ENCODE results near the gene WASL.
"Not testable (repeated sequence)": the region's sequence is repeated elsewhere in the genome, so short reads cannot be mapped to it uniquely, and the experiment has no call there.

The WASL gene

DNA sequence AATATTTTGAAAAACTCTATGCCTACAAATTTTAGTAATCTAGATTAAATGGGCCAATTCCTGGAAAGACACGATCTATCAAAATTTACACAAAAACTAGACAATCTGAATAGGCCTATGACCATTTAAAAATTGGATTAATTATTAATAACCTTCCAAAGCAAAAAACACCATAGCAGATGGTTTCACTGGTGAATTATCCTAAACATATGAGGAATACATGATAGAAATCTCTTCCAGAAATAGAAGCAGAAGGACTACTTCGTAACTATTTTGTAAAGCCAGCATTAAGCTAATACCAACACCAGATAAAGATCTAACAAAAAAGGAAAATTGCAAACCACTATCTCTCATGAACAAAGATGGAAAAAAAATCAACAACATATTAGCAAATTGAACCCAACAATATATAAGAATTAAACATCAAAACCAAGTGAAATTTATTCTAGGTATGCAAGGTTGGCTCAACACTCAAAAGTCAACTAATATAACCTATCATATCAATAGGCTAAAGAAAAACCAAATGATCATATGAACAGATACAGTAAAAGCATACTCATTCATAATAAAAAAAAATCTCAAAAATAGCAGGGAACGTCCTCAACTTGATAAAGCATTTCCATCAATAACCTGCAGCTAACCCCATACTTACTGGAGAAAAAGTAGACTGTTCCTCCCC is 16.3 kb downstream of the WASL start:
- DNase-seq (ENCODE audit: low spot score) = no peak

DNA sequence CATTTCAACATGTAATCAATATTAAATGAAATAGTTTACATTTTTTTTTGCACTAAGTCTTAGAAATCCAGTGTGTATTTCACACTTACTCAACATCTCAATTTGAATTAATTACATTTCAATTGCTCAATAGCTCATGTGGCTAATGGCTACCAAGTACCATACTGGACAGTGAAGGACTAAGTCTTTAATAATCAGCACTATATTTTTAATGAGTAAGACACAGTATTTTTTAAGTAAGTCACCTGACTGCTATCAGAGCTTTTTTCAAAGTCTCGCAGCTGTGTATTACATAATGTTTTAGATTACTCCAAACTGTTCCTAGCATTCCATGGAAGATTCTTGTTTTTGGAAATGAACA is 19.6 kb downstream of the WASL start:
- DNase-seq (ENCODE audit: low spot score) = no peak

DNA sequence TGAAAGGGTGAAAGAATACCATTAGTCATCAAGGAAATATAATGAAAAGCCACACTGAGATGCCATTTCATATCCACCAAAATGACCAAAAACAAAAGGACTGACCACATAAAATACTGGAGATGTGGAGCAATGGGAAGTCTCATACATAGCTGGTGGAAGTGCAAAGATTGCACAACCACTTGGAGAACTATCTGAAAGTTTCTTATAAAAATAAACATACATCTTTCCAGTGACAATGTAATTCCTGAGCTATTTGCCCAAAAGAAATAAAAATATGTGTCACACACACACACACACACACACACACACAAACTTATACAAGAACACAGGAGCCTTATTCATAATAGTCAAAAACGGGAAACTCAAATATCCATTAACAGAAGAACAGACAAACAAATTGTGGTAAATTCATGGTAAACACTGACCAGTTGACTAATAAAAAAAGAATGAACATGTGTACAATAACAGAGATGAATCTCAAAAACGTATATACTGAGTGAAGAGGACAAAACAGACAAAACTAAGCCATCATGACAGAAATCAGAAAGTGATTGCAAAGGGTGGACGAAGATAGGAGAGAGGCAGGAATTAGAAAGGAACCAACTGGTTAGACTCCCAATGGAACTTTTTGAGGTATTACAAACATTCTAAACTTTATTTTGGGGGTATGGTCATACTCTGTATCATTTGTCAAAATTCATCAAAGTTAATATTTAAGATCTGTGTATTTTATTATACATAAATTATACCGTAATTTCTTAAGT is 21.5 kb downstream of the WASL start:
- no peak for DNase-seq (ENCODE audit: low spot score)

DNA sequence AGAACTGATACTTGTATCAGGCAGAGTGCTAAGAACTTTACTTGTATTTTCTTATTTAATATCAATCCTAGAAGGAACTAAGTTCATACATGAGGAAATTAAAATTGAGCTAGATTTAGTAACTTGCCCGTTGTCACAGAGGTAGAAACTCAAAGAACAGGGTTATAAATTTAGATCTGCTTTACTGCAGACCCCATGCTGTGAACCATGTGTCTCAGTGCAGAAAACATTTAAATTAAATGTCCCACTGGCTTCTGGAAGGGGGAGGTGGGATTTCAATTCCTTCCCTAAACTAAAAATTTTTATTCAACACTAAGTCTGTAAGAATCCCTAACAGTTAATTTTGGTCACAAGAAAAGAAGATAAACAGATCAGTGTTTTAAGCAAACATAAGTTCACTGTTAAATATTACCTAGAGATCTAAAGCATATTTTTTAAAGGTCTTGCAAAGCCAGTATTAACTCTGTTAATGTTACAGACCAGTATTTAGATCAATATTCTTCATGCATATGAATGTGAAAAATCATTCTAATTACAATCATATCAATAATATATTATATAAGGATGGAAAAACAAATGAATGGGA is 23.1 kb downstream of the WASL start:
- DNase-seq (ENCODE audit: low spot score) = no peak

DNA sequence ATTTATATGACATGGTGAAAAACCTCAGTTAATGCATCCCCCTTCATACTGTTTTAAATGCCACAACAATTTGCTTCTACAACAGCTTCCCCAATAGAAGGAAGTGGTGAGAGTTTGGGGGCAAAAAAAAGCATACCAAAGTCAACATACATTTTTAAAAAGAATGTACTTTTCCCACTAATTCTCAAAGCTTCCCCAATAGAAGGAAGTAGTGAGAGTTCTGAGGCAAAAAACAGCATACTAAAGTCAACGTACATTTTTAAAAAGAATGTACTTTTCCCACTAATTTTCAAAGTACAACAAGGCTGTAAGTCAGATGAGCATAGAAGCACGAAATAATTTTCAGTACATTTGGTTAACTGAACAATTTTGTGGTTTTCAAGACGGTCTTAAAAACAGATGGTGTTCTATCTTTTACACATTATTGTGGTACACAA is 24.0 kb downstream of the WASL start:
- DNase-seq (ENCODE audit: low spot score) = no peak

DNA sequence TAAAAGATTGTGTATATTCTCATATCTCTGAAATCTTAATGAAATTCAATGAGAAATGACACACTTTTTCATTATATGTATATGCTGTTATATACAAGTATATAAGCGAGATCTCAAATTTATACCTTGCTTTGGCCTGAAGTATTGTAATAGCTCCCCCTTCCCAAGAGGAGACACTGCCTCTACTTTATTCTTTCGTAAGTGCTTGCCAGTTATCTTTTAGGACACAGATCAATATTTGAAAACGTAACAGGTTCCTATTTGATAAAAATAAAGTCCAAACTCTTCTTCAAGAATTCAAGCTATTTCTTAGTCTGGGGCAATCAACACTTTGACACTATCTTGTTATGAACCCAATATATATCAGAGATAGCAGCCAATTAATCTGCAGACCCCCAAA is 24.9 kb downstream of the WASL start:
- no peak for DNase-seq (ENCODE audit: low spot score)

DNA sequence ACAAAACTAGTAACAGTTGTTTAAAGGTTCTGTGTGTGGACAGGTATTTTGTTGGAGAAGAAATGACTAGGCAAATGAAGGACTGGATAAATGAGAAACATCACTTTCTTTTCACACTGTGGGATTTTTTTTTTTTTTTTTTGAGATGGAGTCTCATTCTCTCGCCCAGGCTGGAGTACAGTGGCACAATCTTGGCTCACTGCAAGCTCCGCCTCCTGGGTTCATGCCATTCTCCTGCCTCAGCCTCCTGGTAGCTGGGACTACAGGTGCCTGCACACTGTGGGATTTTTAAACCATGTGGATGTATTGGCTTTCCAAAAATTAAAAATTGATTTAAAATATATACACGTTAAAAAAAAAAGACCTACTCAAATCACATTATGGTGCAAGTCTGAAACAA is 28.3 kb downstream of the WASL start:
- DNase-seq (ENCODE audit: low spot score) = not testable (repeated sequence)

DNA sequence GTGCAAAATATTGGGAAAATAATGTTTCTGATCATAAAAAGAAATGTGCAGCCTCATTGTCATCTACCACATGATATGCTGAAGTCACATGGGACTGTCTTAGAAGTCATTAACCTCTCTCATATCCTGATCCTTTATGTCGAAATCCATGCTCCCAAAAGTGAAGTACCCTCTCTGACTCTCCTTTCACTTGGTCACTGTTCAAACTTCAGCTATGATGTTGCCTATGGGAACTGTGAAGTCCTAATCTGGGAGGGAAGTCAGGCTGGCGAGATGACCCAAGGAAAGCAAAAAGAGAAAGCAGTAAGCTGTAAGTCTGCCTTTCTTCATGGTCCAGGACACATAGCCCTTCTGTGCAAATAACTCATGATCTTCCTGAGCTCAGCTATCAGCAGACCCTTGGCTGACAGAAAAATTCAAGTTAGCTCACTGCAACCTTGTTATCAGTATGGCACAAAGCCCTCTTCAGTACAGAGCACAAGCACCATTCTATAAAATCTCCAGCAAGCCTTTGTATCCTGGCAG is 29.5 kb downstream of the WASL start:
- DNase-seq (ENCODE audit: low spot score) = no peak

DNA sequence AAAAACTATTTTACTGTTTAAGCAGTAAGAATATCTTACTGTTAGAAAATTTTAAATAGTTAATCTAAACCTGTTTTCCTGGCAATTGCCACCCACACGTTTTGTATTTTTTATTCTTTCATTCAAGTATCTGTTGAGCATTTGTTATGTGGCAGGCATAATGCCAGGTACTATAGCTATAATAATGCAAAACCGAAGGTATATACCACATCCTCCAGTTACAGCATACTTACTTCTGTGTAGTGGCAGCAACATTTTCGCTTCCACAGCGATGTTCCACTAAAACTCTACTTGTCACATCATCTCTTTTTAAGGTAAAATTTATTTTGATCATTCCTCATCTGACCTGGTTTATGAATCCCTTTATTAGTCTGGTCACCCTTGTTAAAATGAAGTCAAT is 30.0 kb downstream of the WASL start:
- DNase-seq (ENCODE audit: low spot score) = no peak

DNA sequence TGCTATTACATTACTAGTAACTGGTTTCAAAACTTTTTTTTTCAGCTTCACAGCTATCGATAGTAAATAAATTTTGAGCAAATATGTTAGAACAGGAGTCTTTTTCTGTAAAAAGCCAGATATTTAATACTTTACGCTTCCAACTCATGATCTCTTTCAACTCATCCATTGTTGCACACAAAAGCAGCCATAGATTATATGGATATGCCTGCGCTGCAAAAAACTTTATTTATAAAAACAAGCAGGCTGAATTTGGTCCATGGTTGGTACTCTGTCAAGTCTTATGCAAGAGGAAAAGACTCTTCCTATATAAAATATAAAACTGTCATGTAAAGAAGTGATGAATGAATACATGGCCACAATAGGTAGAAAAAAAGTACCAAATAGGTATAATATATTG is 31.1 kb downstream of the WASL start:
- no peak for DNase-seq (ENCODE audit: low spot score)

DNA sequence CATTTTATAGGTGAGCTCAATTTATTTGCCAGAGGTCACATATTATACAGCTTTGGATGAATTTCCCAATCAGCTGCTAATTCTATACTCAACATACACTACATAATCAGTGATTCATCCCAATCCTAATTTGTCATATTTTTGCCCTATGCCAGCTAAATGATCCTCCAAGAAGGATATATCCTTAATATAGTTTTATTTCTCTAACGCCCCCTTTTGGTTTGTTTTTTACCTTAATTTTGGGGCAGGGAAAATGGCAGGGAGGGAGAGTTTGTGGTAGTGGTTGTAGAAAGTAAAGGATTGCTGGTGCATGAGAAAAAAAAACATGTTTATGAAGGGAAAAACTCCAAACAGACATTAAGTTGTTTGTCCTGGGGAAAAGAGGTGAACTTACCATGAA is 31.9 kb downstream of the WASL start:
- no peak for DNase-seq (ENCODE audit: low spot score)

DNA sequence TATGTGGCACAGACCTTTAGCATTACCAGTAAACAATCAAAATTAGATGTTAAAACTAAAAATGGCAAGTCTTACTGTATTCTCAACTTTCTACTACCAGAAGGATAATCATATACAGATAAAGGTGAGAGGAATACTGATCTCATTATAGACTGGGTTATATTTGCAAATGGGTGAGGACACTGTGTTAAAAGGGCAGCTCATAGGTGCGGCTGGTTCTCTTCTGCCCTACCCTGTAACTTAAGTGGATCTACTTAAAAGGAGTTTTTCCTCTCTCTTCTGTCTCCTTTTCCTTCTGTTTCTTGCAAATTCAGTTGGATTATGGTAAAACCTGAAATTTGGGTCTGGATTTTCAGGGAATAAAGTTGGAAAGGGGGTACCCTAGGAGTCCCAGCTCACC is 33.0 kb downstream of the WASL start:
- no peak for DNase-seq (ENCODE audit: low spot score)

DNA sequence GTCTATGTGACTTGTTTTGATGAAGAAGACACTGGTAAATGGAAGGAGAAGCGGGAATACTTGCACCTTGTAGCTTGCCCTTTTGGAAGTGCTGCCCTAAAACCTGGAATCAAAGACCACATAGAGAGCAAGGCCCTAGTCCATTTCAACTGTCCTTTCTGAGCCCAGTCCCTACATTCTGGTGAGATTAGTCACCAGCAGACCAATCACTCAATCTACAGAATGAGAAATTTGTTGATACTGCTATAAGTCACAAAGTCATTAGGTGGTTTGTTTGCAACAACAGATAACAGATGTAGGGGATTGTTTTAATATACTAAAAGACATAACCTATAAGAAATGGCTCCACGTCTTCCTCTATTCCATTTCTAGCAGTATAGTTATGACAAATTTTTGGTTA is 33.6 kb downstream of the WASL start:
- DNase-seq (ENCODE audit: low spot score) = no peak

DNA sequence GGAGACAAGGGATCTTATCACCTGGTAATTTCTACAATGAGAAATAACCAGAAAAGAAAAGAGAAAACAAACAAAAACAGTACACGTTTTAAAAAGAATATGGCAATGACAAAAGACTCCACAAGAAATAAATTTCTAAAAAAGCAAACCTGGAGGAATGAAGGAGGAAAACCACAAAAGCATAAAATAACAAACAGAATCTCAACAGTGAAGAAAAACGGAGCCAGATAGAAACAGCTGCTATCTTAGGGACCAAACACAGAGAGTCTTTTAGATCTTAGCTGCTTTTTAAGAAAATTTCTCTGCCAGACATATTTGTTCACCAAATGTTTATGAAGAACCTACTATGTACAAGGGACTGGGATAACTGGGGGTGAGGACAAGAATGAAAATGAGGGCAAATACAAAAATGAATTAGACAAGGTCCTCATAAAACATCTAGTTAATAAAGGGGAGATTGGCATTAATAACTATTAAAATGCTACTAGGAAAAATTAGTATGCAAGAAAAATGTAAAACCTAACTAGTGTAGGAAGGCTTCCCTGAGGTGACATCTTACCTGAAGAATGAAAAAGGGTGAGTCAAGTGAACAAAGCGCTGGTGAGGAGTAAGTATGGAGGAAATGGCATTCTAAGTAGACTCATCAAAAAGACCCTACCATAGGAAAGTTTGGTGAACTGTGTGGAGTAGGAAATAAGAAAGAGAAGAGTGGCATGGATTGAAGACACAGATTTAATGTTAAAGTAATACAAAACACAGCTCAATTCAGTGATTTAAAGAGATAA is 34.3 kb downstream of the WASL start:
- DNase-seq (ENCODE audit: low spot score) = no peak

DNA sequence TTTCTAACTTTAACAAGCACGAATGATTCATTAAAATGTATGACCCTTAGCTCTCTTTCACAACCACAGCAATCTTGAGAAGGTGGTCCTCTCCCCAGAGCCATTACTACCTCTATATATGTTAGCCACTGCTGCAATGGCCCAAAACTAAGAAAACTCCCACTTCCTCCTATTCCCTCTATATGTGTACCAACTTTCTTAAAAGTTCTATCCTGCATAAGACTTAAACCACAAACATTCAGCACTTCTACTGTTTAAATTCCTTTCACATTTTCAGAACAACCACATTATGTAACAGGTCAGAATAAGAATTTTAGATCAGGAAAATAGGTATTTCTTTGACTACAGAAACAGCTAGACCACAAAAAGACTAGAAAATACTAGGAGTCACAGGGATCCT is 36.2 kb downstream of the WASL start:
- no peak for DNase-seq (ENCODE audit: low spot score)

DNA sequence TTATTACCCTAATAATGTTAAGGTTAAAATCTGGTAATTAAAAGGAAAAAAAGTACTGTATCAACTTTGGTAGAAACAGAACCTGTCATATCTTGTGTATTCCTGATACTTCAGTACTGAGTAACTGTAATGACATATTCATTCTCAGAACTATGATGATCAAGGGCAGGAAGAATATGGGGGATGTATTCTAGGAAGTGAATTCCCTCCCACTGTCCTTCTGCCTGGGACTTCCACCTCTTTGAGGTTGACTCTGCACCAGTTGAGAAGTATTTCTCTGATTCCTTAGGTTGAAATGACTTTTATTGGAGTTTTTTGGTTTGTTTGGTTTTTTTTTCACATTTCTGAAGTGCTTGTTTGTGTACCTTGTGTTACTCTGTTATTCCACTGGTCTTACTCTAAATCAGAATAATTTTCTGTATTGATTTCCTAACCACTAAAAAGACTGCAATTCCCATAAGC is 36.9 kb downstream of the WASL start:
- no peak for DNase-seq (ENCODE audit: low spot score)

DNA sequence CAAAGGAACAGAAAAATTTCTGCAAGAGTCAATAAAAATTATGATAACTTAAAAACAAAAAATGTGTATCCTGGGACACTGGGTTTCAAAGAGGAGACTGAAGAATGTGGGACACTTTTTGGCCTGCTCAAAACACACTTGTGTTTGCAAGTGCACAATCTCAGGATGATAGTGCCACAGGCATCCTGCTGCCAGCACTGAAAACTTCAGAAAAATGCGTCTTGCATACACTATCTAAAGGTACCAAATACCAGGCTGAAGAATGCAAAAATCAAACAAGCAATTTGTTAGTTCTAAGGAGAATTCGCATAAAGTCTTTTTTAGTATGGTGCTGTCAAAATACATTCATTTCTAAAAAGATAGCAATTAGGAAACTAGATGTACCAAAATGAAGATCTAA is 38.1 kb downstream of the WASL start:
- no peak for DNase-seq (ENCODE audit: low spot score)

DNA sequence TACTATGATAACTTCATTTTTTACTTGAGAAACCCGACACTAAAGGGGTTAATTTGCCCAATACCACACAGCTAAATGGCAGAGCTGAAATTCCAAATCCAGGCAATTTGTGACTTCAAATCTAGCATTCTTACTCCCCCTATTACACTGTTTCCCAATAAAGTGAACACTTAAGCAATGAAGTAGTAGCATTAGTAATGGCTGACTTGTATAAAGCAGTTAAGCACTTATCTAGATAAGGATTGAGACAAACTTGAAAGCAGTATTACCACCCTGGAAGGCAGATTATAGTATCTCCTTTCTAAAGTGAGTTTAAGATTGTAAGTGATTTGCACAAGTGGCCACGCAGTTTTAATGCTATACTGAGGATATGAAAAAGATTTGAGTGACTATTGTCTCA is 39.3 kb downstream of the WASL start:
- DNase-seq (ENCODE audit: low spot score) = no peak

DNA sequence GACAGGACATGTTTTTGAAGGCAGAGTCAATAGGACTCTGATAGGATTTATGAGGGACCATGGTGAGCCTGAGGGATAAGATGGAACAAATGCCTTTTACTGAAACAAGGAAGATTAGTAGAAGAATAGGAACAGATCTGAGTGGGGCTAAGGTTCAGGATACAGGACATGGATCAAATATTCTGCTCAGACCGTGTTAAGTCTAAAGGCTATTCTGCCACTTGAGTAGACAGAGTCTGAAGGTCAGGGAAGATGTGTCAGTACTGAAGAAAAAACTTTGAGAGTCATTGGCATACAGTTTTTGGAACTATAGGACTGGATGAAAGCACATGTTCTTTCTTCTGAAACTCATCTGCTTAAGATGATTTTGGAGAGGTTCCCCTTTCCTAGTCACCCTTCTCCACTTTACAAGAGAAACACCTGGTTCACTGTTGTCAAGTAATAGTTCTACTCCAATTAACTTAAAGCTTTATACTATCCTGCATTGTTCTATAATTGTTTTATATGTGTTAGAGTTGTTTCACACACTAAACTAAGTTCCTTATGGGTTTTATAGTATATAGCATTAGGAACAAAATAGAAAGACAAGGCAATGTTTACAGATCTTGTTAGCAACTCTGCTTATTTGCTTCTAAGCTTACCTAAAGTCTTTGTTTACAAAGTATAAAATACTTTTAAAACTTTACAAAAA is 43.4 kb downstream of the WASL start:
- no peak for DNase-seq (ENCODE audit: low spot score)

DNA sequence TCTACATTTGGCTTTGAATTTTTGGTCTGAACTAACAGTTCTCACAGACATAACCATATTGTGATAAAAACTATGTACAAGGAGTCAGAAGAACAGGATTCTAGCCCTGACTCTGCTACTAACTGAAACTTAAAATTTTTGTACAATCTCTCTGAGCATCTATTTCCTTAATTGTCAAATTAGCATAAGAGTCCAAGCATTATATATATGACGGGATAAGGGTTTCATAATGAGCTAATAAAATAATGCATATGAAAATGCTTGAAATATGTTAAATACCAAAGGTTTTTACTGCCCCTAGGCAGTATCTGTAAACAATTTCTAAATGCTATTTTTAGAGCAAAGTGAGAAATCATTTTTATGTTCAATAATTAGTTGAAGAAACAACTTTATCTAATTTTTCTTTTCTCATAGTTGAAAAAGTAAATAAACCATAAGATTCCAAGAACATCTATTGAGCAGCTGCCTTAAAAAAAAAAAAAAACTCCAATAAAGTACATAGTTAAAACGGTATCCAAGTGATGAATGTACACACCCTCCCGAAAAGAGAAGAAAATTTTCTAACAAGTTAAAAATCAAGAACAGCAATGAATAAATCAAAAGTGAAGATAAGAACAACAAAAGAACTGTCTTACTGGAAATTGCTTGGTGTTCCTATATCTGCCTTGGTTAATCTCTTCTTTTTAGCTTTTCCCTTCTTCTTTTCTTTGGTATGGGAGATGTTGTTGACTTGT is 52.7 kb downstream of the WASL start:
- no peak for DNase-seq (ENCODE audit: low spot score)

DNA sequence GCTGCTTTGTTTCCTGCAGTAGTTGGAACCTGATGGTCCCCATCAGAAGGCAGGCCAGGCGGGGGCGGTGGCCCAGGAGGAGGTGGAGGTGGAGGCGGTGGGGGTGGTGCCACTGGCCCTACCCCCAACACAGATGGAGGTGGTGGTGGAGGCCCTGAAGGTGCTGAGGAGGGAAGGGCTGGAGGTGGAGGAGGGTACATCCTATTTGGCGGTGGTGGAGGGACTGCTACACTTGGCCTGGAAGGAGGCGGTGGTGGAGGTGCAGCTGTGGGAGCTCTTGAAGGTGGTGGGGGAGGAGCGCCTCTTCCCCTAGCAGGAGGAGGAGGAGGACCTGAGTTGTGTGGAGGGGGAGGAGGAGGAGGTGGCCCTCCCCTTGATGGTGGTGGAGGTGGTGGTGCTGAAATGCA is 56.3 kb downstream of the WASL start:
- no peak for DNase-seq (ENCODE audit: low spot score)

Data from D341Med (cell line).